ENCODE data around the gene AQP4.

The AQP4 gene

DNA sequence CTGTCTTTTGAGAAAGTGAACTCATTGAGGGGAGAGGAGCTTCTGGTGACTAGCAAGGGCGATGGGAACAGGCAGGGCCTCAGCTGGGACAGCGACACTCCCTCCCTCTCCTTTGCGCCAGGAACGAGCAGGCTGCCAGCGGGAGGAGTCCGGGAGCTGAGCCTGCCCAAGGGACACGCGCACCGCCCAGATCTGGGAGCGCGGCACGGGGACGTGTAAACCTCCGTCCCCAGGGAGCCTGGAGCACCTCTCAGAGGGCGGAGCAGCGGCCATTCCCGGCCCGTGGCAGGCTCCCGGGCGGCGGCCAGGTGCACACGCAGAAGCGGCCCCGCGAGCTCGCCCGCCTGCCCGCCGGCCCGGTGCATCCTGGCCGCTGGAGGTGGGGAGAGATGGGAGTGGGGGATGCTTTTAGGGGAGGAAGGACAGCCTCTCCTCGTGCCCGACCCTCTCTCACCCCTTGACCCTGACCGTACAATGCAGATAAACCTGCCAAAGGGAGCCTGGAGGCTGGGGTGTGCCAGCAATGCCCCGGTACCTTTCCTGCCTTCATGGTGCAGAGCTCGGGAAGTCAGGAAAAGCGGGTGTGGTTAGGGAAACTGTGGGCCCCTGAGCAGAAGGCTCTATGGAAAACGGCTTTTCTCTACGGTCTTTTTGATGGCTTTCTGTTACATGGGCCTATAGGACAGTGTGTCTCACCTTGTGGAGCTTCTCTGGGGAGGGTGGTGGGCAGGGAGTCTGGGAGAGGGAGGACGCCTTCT lies 2.2 kb downstream of the AQP4 start:
- DNase-seq (ENCODE audit: low spot score) = no peak
- peaks cover 6 to 17% of the 10 kb centered on the region in 2 donors for H3K4me1 ChIP-seq (ENCODE audit: control insufficient read depth in 2 of 2, insufficient read depth in 1 of 2, low read depth in 1 of 2, low read length in 2 of 2)
- peak overlapping the region; percentile 77 for H3K9ac ChIP-seq (ENCODE audit: low read depth, low read length, poor library complexity)
- H3K4me3 ChIP-seq (ENCODE audit: low read length in 2 of 2) = peak overlapping the region; percentile 22 to 75
- no peak overlapping the region for H3K27ac ChIP-seq (replicated peaks; ENCODE audit: low read length)
- H4K91ac ChIP-seq (ENCODE audit: low read depth, low read length, poor library complexity) = no peak overlapping the region
- peak overlapping the region; percentile 94 for H3K14ac ChIP-seq (ENCODE audit: low read length)
- H3K36me3 ChIP-seq (replicated peaks in 1 of 2; ENCODE audit: control insufficient read depth in 2 of 2, insufficient read depth in 2 of 2, low read length in 2 of 2) = no peaks in the 10 kb centered on the region
- H3K79me1 ChIP-seq (ENCODE audit: low read depth, low read length) = no peaks in the 10 kb centered on the region
- peak overlapping the region; percentile 58 for H2BK15ac ChIP-seq (ENCODE audit: low read length)
- H2BK120ac ChIP-seq (ENCODE audit: low read depth, low read length) = no peak overlapping the region
- H2BK12ac ChIP-seq (ENCODE audit: low read length) = peak overlapping the region; percentile 36
- H3K27me3 ChIP-seq (ENCODE audit: control insufficient read depth in 3 of 3, insufficient read depth in 3 of 3, low read depth in 1 of 3, low read length in 3 of 3) = peaks cover 0 to 15% (median 2%) of the 10 kb centered on the region in 3 experiments
- peak overlapping the region; percentile 31 for H2AFZ ChIP-seq (ENCODE audit: low read length)
- no CpG with 5 or more reads among the region's 40 CpGs for WGBS, 2 donors (ENCODE audit: extremely low coverage in 2 of 2, insufficient read length in 2 of 2, insufficient replicate concordance in 1 of 2)
- H2BK5ac ChIP-seq (ENCODE audit: low read length) = no peak overlapping the region
- H3K23ac ChIP-seq (ENCODE audit: low read depth, low read length, poor library complexity) = peak overlapping the region; percentile 38
- peak overlapping the region; percentile 80 for H3K4me2 ChIP-seq (ENCODE audit: insufficient read depth, low read length, poor library complexity, severe bottlenecking)
- H3K4ac ChIP-seq (ENCODE audit: low read length) = no peak overlapping the region
- no peak overlapping the region for H2AK5ac ChIP-seq (ENCODE audit: low read depth, low read length)
- H3K9me3 ChIP-seq (replicated peaks in 1 of 2; ENCODE audit: control insufficient read depth in 2 of 2, insufficient read depth in 1 of 2, low read depth in 1 of 2, low read length in 2 of 2) = no peaks in the 10 kb centered on the region
- H3K18ac ChIP-seq (ENCODE audit: low read length) = peak overlapping the region; percentile 92
- no peak overlapping the region for H4K8ac ChIP-seq (ENCODE audit: low read depth, low read length)

DNA sequence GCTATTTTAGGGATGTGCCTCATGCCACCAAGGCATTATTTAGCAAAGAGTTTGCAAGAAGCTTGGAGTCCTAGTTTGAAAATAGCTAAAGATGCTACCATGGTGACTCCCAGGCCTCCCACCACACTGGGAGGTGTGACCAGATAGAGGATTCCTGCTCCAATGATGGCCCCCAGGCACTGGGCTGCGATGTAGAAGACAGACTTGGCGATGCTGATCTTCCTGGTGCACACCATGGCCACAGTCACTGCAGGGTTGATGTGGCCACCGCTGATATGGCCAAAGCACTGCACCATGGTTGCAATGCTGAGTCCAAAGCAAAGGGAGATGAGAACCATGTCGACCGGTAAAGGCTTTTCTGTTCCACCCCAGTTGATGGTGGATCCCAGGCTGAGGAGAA lies 3.4 kb downstream of the AQP4 start:
- Histone ChIP-seq H2AK5ac (ENCODE audit: low read depth, low read length) (no peak overlapping the region), H4K91ac (ENCODE audit: low read depth, low read length, poor library complexity) (no peak overlapping the region), H3K23ac (ENCODE audit: low read depth, low read length, poor library complexity) (no peak overlapping the region), H3K27ac (replicated peaks; ENCODE audit: low read length) (no peak overlapping the region), H2AFZ (ENCODE audit: low read length) (peak overlapping the region; percentile 2), H4K8ac (ENCODE audit: low read depth, low read length) (no peak overlapping the region), H3K14ac (ENCODE audit: low read length) (no peak overlapping the region), H3K9me3 (replicated peaks in 1 of 2; ENCODE audit: control insufficient read depth in 2 of 2, insufficient read depth in 1 of 2, low read depth in 1 of 2, low read length in 2 of 2) (no peaks in the 10 kb centered on the region), H3K4me1 (ENCODE audit: control insufficient read depth in 2 of 2, insufficient read depth in 1 of 2, low read depth in 1 of 2, low read length in 2 of 2) (peaks cover 6 to 13% of the 10 kb centered on the region in 2 donors), H3K18ac (ENCODE audit: low read length) (peak overlapping the region; percentile 71), H2BK120ac (ENCODE audit: low read depth, low read length) (no peak overlapping the region), H2BK5ac (ENCODE audit: low read length) (no peak overlapping the region), H3K27me3 (ENCODE audit: control insufficient read depth in 3 of 3, insufficient read depth in 3 of 3, low read depth in 1 of 3, low read length in 3 of 3) (peaks cover 0 to 15% (median 2%) of the 10 kb centered on the region in 3 experiments), H2BK15ac (ENCODE audit: low read length) (no peak overlapping the region), H3K4me2 (ENCODE audit: insufficient read depth, low read length, poor library complexity, severe bottlenecking) (no peak overlapping the region), H3K4ac (ENCODE audit: low read length) (no peak overlapping the region), H3K9ac (ENCODE audit: low read depth, low read length, poor library complexity) (no peak overlapping the region), H2BK12ac (ENCODE audit: low read length) (no peak overlapping the region), H3K4me3 (ENCODE audit: low read length in 2 of 2) (no peak overlapping the region), H3K79me1 (ENCODE audit: low read depth, low read length) (no peaks in the 10 kb centered on the region), H3K36me3 (replicated peaks in 1 of 2; ENCODE audit: control insufficient read depth in 2 of 2, insufficient read depth in 2 of 2, low read length in 2 of 2) (no peaks in the 10 kb centered on the region)
- WGBS, 2 donors (ENCODE audit: extremely low coverage in 2 of 2, insufficient read length in 2 of 2, insufficient replicate concordance in 1 of 2) = no CpG with 5 or more reads among the region's 5 CpGs
- no peak for DNase-seq (ENCODE audit: low spot score)

DNA sequence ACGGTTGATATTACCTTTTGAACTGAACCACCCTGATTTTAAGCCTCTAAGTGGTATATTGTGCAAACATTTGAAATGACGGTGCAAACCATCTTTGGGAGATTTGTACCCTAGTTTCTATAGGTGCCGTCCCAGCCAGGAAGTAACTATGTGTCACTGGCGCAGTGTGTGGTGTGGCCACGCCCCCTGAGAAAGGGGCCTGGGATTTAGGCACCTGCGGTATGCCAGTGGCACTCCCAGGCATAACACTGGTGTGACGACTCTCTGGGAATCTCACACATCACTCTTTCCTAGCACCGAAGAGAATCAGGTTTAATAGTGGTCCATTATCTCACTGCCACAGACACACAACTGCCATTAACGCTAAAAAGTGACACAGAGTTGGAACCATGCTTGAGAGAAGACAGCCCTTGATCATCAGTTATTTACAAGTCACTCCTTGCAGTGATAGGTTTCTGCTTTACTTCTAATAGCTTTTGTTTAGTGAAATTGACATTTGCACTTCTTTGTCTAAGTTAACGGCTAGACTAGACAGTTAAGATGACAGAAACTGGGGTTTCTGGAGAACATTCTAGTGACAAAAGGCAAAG lies 11.1 kb downstream of the AQP4 start:
- WGBS, 2 donors (ENCODE audit: extremely low coverage in 2 of 2, insufficient read length in 2 of 2, insufficient replicate concordance in 1 of 2) = no CpG with 5 or more reads among the region's 10 CpGs
- no peak overlapping the region for H4K8ac ChIP-seq (ENCODE audit: low read depth, low read length)

DNA sequence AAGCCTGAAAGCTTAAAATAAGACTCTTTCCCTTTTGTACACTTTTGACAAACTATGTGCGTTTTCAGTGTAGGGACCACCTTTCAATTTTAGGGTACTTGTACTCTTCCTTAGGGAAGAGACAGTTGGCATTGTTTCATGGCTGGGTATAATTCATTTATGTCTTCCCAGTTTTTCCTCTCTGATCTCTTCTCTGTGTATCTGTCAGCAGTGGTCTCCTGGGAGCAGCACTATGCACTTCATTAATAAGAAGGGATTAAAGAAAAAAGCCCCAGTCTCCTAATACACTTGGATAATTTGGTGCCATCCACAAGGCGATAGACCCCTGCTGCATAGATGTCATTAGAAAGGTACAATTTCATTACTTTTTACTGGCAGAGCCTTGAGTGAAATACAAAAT lies 12.1 kb downstream of the AQP4 start:
- no peak overlapping the region for H2BK15ac ChIP-seq (ENCODE audit: low read length)
- no peak overlapping the region for H2BK120ac ChIP-seq (ENCODE audit: low read depth, low read length)
- no peaks in the 10 kb centered on the region for H3K27me3 ChIP-seq (ENCODE audit: control insufficient read depth in 3 of 3, insufficient read depth in 3 of 3, low read depth in 1 of 3, low read length in 3 of 3)
- no peak overlapping the region for H2BK12ac ChIP-seq (ENCODE audit: low read length)
- H3K4me1 ChIP-seq (ENCODE audit: control insufficient read depth in 2 of 2, insufficient read depth in 1 of 2, low read depth in 1 of 2, low read length in 2 of 2) = peaks cover 0 to 1% of the 10 kb centered on the region in 2 donors
- no peak overlapping the region for H2AFZ ChIP-seq (ENCODE audit: low read length)
- H3K36me3 ChIP-seq (replicated peaks in 1 of 2; ENCODE audit: control insufficient read depth in 2 of 2, insufficient read depth in 2 of 2, low read length in 2 of 2) = no peaks in the 10 kb centered on the region
- H2BK5ac ChIP-seq (ENCODE audit: low read length) = no peak overlapping the region
- no peaks in the 10 kb centered on the region for H3K79me1 ChIP-seq (ENCODE audit: low read depth, low read length)
- no peak for DNase-seq (ENCODE audit: low spot score)
- H4K8ac ChIP-seq (ENCODE audit: low read depth, low read length) = no peak overlapping the region
- H4K91ac ChIP-seq (ENCODE audit: low read depth, low read length, poor library complexity) = no peak overlapping the region
- no peak overlapping the region for H2AK5ac ChIP-seq (ENCODE audit: low read depth, low read length)
- peaks cover 0 to 4% of the 10 kb centered on the region in 2 donors for H3K9me3 ChIP-seq (replicated peaks in 1 of 2; ENCODE audit: control insufficient read depth in 2 of 2, insufficient read depth in 1 of 2, low read depth in 1 of 2, low read length in 2 of 2)
- H3K9ac ChIP-seq (ENCODE audit: low read depth, low read length, poor library complexity) = no peak overlapping the region
- no CpG with 5 or more reads among the region's 2 CpGs for WGBS, 2 donors (ENCODE audit: extremely low coverage in 2 of 2, insufficient read length in 2 of 2, insufficient replicate concordance in 1 of 2)
- H3K23ac ChIP-seq (ENCODE audit: low read depth, low read length, poor library complexity) = no peak overlapping the region
- no peak overlapping the region for H3K14ac ChIP-seq (ENCODE audit: low read length)
- H3K27ac ChIP-seq (replicated peaks; ENCODE audit: low read length) = no peak overlapping the region
- H3K18ac ChIP-seq (ENCODE audit: low read length) = no peak overlapping the region
- H3K4me2 ChIP-seq (ENCODE audit: insufficient read depth, low read length, poor library complexity, severe bottlenecking) = no peak overlapping the region
- H3K4ac ChIP-seq (ENCODE audit: low read length) = no peak overlapping the region
- H3K4me3 ChIP-seq (ENCODE audit: low read length in 2 of 2) = no peak overlapping the region

More for the DNA sequence above, 11.1 kb downstream of the AQP4 start:
- Histone ChIP-seq H3K36me3 (replicated peaks in 1 of 2; ENCODE audit: control insufficient read depth in 2 of 2, insufficient read depth in 2 of 2, low read length in 2 of 2) (no peaks in the 10 kb centered on the region), H3K18ac (ENCODE audit: low read length) (no peak overlapping the region), H2BK120ac (ENCODE audit: low read depth, low read length) (no peak overlapping the region), H3K9me3 (replicated peaks in 1 of 2; ENCODE audit: control insufficient read depth in 2 of 2, insufficient read depth in 1 of 2, low read depth in 1 of 2, low read length in 2 of 2) (peaks cover 0 to 4% of the 10 kb centered on the region in 2 donors), H4K91ac (ENCODE audit: low read depth, low read length, poor library complexity) (no peak overlapping the region), H2BK15ac (ENCODE audit: low read length) (no peak overlapping the region), H3K27me3 (ENCODE audit: control insufficient read depth in 3 of 3, insufficient read depth in 3 of 3, low read depth in 1 of 3, low read length in 3 of 3) (no peaks in the 10 kb centered on the region), H2AFZ (ENCODE audit: low read length) (no peak overlapping the region), H3K79me1 (ENCODE audit: low read depth, low read length) (no peaks in the 10 kb centered on the region), H3K4me1 (ENCODE audit: control insufficient read depth in 2 of 2, insufficient read depth in 1 of 2, low read depth in 1 of 2, low read length in 2 of 2) (peaks cover 0 to 1% of the 10 kb centered on the region in 2 donors), H2BK5ac (ENCODE audit: low read length) (no peak overlapping the region), H3K14ac (ENCODE audit: low read length) (no peak overlapping the region), H3K9ac (ENCODE audit: low read depth, low read length, poor library complexity) (no peak overlapping the region), H3K4me2 (ENCODE audit: insufficient read depth, low read length, poor library complexity, severe bottlenecking) (no peak overlapping the region), H3K27ac (replicated peaks; ENCODE audit: low read length) (no peak overlapping the region), H3K23ac (ENCODE audit: low read depth, low read length, poor library complexity) (no peak overlapping the region), H3K4me3 (ENCODE audit: low read length in 2 of 2) (peak overlapping the region in 1 of 2 donors; percentile 3), H2AK5ac (ENCODE audit: low read depth, low read length) (no peak overlapping the region), H3K4ac (ENCODE audit: low read length) (no peak overlapping the region), H2BK12ac (ENCODE audit: low read length) (no peak overlapping the region)
- DNase-seq (ENCODE audit: low spot score) = no peak
